GM18520 (cell line): Measurements from ENCODE around the gene ZFAND2B.
A peak's percentile ranks its signal among the peaks of the same experiment; 100 is the strongest.

Source experiments
- ATAC-seq: cut with Tn5 transposase; IDR thresholded peaks from one replicate; pipeline ENCODE4 v1.9.1; 2021; ENCODE audit not compliant: unreplicated experiment

Gene ZFAND2B, protein sequence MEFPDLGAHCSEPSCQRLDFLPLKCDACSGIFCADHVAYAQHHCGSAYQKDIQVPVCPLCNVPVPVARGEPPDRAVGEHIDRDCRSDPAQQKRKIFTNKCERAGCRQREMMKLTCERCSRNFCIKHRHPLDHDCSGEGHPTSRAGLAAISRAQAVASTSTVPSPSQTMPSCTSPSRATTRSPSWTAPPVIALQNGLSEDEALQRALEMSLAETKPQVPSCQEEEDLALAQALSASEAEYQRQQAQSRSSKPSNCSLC

DNA sequence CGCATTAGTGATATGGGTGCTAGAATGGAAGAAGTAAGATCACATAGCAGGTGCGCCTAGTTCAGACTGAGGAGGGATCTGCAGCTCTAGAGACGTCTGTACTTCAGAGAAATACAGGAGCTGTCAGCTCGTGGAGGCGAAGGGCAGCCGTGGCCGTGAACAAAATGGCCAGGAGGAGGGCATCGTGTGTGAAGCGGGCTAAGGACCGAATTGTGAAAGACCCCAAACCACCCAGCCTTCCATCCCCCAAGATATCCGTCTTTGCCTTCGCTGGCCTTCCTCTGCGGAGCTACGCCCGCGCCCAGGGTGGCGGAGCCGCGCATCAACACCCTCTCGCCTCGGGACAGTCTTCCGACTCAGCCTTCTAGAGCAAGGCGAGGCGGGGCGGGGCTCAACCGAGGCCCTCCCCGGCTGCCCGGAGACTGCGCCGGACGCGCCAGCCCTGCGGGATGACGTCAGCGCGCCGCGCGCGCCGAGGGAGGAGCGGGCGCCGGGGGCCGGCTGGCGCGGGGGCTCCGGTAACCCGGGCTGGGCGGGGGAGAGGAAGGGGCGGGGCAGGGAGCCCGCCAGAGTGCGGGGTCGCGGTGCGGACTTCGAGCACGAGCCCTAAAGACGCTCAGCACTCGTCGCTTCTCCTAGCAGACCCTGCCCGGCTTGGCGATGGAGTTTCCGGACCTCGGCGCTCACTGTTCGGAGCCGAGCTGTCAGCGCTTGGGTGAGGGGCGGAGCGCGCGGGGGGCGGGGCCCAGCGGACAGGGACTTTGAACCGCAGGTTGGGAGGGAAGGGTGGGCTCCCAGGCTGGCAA is at the start of gene ZFAND2B:
Gene ZFAND2B (plus strand): TSS at position 455 of the 806 bp plus-strand sequence. CDS start 206 bp downstream, at position 661.
- ATAC-seq = peak; percentile 98

DNA sequence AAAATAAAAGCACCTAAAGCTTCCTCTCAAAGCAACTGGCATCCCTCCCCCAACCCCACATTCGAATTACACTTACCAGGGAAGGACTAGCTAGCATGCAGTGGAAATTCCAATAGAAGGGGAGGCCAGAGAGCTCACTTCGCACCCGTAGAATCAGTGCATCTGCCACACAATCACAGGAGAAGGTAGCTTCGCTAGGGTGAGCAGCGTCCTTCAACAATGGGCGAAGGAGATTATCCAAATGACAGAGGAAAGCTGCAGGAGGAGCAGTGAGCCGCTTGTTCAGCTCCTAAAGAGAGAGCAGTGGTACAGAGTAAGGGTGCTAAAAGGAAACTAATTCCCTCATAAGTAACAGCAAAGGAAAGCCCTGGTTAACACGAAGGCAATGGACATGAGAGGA is 49.2 kb upstream of the ZFAND2B start:
- no peak for ATAC-seq

DNA sequence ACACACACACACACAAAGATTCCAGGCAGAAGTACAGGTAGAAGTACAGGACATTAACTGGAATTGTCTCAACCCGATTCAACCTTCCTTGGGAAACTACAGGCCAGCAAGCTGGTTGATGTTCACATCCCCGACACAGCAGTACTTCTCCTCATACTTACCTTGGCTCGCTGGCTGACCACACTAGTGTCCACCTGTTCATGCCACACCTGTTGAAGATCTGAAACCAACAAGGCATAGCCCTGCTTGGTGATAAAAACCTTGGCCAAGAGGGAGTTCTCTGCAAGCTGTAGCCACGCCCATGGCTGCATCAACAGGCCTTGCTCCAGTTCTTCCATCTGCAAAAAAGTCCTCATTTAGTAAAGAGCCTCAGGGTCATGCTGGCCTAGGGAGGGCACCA is 48.6 kb upstream of the ZFAND2B start:
- ATAC-seq = no peak

DNA sequence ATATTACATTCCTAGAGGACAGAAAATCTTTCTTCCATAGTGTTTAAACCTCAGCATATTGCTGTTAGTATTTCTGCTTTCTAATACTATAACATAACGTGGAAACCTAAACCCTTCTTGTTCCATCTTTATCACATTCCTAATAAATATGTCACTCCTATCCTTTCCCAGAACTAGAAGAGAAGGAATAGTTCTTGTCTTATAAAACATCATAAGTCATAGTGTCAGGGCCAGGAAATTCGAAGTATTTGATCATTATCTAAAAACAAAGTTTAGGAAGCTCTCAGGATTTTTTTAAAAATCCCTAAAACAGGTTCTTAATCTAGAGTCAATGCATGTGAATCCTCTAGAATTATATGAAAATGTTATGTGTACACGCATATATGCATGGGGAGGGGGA is 48.0 kb upstream of the ZFAND2B start:
- ATAC-seq = no peak

DNA sequence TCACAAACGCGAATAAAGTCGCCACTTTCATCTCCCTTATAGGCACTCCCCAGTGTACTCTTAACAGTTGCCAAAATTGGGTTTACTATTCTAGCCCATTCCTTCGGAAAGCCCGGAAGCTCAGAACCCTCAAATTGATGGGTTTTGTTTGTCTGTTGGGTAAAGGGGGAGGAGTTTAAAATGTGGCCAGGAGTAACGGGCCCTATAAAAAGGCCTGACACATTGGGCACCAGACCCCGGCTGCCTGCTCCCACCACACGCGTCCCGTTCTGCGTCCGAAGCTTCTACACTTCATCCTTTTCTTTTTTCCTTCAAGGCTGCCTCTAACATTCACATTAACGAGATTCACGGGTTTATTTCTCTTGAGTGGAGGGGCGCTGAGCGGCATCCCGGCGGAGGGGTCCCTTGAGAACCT is 46.8 kb upstream of the ZFAND2B start:
- no peak for ATAC-seq

DNA sequence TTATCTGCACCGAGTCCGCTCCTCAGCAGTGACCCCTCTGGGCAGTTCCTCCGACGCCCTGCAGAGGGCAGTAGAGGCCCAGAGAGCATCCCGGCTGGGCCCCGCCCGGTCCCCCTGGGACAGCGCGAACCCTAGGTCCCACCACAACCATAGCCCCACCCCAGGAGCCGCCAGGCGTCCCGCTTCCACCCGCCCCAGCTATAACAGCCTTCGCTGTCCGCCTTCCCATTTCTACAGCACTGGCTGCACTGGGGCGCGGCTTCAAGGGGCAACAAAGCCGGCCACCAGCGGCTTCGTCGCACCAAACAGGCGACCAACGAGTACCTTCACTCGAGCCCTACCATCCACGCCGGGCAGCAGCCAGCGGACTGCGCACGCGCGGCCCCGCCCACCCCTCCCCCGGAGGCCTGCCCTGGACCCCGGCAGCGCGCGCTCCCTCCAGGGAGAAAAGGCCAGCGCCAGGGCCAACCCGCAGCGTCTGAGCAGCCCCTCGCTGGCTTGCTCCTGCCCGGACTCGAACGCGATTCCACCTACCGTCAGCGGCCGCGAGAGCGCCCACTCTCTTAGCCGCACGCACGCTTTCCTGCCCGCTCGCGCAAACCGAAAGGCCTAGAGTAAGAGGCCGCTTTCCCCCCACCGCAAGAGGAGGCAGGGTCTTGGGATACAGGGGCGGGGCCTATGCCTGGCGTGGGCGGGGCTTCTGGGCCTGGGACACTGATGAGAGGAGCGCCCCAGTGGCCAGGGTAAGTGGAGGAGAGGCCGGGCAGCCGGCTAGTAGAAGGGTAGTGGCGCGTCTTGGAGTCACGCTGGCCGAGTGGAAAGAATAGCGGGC is 46.2 kb upstream of the ZFAND2B start, which contains the start of gene NHEJ1:
Gene NHEJ1 (minus strand): TSS at position 630 of the 832 bp plus-strand sequence. CDS start 2,453 bp downstream, outside the sequence.
- peak; percentile 85 for ATAC-seq

DNA sequence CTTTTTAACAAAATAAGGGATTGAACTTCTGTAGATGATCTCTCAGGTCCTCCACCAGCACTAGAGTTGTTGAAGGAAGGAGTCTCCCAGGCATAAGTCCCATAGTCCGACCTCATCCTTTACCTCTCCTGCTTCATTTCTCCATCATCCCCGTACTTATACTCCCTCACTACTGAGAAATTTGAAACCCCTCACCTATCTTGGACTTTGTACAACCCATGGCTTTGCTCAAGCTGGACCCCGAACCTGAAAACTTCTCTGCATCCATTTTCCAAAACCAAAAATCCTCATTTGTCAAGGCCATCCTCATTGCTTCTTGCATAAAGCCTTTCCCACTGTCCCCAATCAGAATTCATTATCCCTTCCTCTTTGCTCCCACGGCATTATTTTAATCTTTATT is 45.5 kb upstream of the ZFAND2B start:
- ATAC-seq = no peak

DNA sequence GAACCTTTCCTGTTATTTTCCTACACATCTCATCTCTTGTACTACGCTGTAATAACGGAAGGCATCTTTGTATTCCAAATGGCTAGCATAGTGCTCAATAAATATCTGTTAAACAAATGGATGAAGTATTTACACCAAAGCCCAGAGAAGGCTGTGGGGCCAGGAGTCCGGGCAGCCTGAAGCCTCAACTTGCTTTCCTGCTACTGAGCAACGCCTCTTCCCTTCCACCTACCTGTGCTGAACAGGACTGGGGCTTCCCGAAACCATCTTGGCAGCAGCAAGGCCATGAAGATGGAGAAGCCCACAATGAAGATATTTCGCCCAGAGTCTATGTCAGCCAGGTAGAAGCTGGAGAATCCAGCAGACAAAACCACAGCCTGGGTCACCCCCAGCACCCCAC is 43.4 kb upstream of the ZFAND2B start:
- no peak for ATAC-seq

DNA sequence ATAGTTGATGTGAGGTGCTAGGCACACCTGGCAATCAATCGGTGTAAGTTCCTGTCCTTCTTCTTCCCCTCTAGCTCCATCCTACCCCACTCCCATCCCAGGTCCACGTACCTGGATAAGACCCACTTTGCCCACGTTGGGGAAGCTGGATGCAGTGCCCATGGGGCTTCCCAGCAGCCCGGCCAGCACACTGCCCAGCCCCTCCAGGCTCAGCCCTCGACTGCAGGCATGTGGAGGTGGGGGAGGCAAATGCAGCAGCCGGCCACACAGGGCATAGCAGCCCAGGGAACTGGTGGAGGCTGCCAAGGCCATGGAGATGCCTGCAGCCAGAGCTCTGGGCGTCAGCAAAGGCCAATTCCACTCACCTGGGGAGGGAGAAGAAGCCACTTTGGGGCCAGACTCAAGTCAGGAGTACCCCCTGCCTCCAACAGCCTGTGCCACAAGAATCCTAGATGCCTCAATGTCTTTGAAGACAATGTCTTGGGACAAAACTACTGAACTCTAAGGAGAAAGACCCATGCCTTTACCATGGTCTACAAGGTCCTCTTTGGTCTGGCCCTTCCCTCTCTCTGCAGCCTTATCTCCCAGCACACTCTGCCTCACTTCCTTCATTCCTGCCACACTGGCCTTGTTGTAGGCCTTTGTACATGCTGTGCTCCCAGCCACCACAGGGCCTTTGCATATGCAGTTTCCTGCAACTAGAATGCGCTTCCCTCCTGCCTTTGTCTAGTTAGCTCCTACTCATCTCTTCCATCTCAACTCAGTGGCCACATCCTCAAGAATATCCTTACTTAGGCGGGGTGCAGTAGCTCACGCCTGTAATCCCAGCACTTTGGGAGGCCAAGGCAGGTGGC is 41.3 kb upstream of the ZFAND2B start:
- ATAC-seq = no peak

DNA sequence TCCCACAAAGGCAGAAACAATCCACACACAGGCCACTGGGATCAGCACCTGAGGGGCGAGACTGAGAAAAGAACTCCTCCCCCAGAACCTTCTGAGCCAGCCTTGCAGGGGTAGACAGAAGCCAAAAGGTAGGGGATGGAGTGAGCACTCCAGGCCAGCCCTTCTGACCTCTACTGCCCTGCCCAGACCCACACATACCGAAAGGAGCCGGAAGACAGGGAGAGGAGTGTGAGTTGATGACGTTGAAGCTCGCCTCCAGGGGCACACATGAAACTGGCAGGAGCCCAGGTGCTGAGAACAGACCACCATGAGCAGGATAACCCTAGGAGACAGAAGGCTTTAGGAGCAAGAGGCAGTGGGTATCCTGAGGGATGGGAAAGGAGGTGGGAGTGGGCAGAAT is 38.6 kb upstream of the ZFAND2B start:
- no peak for ATAC-seq

DNA sequence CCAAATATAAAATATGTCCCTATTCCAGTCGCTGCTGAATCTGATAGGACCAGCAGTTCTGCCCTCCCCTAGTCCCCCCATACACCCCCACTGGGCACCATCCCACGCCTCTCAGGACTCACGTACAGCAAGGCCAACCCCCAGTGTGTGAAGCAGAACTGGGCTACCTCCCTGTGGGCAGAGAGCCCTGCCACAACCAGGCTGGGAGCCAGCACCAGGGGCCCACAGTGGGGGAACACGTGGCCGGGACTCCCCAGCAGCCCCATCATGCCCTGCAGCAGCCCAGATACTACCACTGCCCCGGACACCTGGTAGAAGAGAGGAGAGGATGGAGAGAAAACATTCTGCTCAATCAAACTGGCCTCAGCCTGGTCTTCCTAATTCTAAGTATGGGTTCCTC is 38.1 kb upstream of the ZFAND2B start:
- no peak for ATAC-seq

DNA sequence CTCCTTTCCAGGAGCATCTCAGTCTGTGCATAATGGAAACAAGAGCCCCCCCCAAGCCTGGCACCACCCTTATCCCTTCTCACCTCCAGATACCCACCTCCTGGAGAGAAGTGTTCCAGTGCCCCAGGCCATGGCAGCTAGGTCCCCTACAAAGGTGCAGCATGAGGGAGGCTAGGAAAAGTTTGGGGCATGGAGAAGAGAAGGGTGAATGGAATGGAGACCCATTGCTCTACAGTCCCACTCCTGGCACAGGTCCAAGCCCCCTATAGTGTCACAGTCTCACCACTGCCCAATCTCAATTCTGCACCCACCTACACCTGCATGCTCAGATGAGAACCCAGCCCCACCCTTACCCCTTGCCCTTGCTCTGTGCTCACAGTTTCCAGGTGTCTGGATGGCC is 37.6 kb upstream of the ZFAND2B start:
- ATAC-seq = no peak

DNA sequence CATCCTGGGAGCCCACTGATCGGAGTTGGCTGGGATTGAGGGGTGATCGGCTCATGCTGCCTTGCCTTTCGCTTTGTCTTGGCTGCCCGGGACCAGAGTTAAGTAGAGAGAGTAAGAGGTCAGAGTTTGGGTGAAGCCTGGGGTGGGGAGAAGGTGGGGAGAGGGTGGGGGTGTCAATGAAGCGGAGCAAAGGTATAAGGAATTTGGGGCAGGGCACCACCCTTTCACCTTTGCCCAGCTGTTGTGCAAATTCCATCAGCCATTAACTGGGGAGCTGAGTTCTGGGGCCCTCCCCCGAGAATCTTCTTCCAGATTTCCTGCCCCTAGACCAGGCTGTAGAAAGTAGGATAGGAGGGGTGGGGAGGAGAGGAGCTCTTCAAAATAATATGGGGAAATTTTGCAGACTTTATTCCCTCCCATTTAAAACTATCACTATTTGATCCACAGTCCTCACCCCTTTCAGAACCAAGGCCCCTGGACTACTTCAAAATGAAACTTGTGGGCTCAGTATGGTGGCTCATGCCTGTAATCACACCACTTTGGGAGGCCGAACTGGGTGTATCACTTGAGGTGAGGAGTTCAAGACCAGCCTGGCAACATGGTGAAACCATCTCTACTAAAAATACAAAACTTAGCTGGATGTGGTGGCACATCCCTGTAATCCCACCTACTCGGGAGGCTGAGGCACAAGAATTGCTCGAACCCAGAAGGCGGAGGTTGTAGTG is 36.5 kb upstream of the ZFAND2B start, which contains the start of gene SLC23A3:
Gene SLC23A3 (minus strand): TSS at position 100 of the 725 bp plus-strand sequence. CDS start 45 bp downstream, at position 55.
- ATAC-seq = no peak

DNA sequence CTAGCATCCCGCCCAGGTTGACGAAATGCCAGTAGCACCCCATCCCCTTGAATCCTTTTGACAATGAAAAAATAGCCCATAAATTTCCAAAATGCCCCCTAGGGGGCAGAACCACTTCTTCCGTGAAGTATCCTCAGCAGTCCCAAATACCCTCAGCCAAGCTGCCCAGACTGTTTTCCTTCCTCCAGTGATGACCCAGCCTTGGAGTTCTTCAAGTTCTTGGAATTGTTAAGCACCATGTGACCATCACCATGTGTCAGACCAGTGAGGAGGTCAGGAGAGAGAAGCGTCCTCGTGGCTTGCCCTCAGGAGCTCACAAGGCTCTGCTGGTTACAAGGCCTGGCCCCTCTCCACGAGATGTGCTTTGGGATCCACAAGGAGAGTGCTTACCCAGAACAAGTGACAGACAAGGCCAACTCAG is 35.3 kb upstream of the ZFAND2B start:
- ATAC-seq = no peak

DNA sequence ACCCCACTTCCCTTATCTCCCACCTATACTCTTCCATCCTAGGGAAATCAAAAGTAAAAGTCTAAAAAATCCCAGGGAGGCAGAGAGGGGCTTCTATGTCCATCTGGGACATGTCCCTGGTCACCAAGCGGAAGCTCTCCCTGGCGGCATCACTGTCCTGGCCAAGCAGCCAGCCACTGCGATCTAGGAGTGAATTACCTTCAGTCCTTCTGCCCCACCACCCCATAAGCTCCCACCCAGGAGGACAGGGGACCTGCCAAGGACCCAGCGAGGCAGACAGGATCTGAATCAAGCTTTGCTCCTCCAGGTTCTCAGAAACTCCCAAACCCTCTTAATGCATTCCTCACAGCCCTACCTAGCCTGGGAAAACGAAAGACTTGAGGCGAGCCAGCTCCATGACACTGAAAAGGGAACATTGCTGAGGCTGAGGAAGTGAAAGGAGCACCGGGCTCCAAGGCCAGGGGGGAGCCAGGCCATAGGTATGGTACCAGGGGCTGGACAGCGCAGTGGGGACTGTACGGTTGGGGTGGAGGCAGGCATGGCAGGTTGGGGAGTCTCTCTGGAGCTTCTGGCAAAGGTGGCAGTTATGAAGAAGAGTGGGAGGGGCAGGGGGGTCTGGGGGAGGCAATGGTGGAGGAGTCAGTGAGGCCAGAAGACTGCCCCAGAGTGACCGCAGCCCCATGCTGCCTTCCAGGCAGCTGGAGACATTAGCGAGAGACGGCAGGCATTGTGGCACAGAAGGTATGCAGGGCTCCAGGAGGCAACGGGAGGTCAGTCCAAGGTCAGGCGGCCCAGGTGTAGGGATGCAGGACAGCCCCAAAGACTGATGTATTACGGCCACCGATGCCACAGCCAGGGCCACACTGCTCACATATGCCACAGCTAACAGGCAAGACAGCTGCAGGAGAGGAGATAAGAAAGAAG is 34.1 kb upstream of the ZFAND2B start:
- ATAC-seq = no peak

DNA sequence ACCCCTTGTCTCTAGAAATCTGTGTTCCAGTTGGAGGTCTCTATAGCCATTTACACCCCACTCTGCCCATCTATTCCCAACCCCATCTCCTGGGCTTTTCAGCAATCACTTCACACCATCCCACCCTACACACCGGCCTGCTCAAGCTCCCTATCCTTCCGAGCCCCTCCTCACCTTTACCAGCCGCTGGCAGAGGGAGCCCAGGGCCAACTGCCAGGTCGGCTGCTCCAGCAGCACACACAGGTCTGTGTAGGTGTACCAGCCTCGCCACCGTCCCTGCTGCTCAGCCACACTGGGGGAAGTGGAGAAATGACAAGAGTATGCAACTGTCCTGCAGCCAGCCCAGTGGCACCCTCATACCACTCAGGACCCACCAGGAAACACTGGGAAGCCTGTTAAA is 33.4 kb upstream of the ZFAND2B start:
- no peak for ATAC-seq

DNA sequence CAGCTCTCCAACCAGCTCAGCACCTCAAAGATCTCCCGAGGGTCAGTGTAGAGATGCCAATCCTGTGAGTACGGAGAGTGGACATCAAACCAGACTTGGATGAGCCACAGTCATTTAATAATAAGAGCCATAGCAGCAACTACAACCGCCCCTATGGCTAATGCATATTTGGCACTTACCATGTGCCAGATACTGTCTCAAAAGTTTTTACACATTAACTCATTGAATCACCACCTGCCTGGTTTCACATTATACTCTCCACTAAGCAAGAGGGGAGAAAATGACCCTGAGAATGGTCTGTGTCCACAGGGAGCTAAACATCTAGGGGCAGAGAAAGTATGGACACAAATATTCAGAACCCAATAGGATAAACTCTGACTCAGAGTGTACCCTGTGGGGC is 32.4 kb upstream of the ZFAND2B start:
- no peak for ATAC-seq

DNA sequence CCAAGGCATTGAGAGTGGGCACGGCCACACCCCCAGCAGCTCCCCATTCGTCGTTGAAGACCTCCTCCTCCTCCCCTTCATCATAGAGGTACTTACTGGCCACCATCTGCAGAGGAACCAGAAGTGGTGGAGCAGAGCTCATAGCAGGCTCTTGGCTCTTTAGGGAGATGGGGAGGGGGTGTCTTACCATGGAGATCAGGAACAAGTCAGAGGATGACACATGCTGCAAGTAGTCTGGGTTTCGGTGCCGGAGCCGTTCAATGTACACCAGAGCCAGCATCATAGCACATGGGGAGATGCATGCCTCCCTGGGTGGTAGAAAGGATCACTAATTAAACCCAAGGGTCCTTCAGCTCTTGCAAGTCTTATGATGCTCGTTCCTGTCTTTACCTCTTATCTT is 31.8 kb upstream of the ZFAND2B start:
- ATAC-seq = no peak

DNA sequence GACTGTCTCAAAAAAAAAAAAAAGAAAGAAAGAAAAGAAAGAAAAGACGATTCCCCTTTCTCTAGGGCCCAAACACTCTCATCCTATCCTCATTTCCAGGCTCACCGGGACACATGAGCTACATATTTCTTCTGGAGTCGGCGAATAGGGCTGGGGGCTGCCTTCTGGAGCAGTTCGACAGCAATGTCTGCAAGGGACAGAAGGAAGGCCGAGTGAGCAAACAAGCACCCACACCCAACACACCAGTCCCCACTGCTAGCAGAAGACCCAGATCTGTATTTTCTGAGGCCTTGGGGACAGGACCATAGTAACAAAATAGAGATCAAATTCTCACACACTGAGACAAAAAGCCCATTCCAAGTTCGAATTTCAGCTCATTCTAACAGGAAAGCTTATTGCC is 31.1 kb upstream of the ZFAND2B start:
- ATAC-seq = no peak
